ENCODE results near the gene PPP1R14D. TPM values are rescaled to one million over a fixed set of nuclear protein-coding genes. Genes with fewer than 3 reads are reported as not detected.

Gene PPP1R14D
- total RNA-seq, 1 experiment from 2014 or later: 0.33 TPM

DNA sequence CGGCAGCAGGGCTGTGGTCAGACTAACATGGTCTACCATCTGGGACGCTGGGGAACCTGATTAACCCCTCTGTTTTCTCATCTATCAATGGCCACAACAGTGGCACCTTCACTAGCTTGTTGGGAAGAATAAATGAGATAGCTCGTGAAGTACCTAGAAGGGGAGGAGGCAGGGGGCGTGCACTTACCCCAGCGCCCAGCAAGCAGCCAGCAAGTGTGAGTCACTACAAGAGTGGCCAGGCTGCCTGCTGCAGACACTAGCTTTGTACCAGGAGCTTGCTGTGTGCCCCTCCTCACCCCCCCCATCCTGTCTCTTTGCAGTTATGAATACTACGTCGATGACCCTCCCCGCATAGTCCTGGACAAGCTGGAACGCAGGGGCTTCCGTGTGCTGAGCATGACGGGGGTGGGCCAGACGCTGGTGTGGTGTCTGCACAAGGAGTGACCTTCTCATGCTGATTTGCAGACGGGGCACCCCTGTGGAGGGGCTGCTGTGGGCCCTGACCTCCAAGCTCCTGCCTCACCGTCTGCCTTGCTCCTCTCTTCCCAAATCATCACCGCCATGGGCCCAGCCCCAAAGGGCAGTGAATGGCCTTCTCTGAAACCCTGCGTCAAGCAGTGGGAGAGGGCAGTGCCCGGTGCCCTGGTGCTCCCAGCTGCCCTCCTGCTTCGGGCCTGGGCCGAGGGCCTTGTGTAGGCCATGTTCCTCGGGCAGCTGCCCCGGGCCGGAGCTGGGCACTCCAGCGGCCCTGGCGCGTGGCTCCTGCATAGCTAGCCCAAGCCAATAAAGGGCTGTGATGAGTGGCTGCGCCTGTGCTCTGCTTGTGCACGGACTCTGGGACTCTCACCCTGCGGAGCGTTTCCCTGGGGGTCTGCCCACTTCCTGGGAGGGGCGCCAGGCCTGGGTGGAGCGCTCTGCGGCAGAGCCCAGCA is 61.3 kb downstream of the PPP1R14D start:
- H3K4me1 ChIP-seq (ENCODE audit: insufficient read depth, low read length): peaks cover 57% of the 10 kb centered on the region
- ChIA-PET CTCF (interaction anchor here (0.7 to 1.1 kb wide), 3 partner anchors 9 to 21 kb away, joined by 3 to 4 read pairs (median 3); no protein-coding TSS in a partner anchor), POLR2A (ENCODE audit: unreplicated experiment) (interaction anchor here (0.6 kb wide), 1 partner anchor 29 kb away, joined by 3 read pairs; no protein-coding TSS in a partner anchor)
- no peaks in the 10 kb centered on the region for H3F3A ChIP-seq (ENCODE audit: low read length, unreplicated experiment)
- H3K4me2 ChIP-seq (ENCODE audit: low read length): no peak overlapping the region
- TF ChIP-seq EZH2 (IDR thresholded peaks at IDR 0.05; ENCODE audit: low read length, unreplicated experiment): no peak
- TF ChIP-seq EZH2phosphoT487 (IDR thresholded peaks at IDR 0.05; ENCODE audit: borderline replicate concordance, low read length): no peak
- TF ChIP-seq, protein P1, sequence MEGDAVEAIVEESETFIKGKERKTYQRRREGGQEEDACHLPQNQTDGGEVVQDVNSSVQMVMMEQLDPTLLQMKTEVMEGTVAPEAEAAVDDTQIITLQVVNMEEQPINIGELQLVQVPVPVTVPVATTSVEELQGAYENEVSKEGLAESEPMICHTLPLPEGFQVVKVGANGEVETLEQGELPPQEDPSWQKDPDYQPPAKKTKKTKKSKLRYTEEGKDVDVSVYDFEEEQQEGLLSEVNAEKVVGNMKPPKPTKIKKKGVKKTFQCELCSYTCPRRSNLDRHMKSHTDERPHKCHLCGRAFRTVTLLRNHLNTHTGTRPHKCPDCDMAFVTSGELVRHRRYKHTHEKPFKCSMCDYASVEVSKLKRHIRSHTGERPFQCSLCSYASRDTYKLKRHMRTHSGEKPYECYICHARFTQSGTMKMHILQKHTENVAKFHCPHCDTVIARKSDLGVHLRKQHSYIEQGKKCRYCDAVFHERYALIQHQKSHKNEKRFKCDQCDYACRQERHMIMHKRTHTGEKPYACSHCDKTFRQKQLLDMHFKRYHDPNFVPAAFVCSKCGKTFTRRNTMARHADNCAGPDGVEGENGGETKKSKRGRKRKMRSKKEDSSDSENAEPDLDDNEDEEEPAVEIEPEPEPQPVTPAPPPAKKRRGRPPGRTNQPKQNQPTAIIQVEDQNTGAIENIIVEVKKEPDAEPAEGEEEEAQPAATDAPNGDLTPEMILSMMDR (conservative IDR thresholded peaks at IDR 0.05; ENCODE audit: low read depth, low read length): no peak
- no peak overlapping the region for H2AFZ ChIP-seq (ENCODE audit: low read length)
- ATAC-seq: no peak
- no peaks in the 10 kb centered on the region for H3K9me3 ChIP-seq (ENCODE audit: low read length)
- H3K9me2 ChIP-seq (replicated peaks; ENCODE audit: low read length): no peaks in the 10 kb centered on the region
- intact Hi-C loops (cut with micrococcal nuclease): no loop called here
- no TSS peak for BruUV-seq (replicated peaks)
- peak; percentile 54 for DNase-seq
- H3K36me3 ChIP-seq (ENCODE audit: low read depth, low read length): no peaks in the 10 kb centered on the region
- H3K9ac ChIP-seq (ENCODE audit: low read length): no peak overlapping the region
- no peak overlapping the region for H3K4me3 ChIP-seq (ENCODE audit: low read length)
- no peaks in the 10 kb centered on the region for H4K20me1 ChIP-seq (ENCODE audit: low read length)
- no peaks in the 10 kb centered on the region for H3K79me2 ChIP-seq (ENCODE audit: low read length)
- no peaks in the 10 kb centered on the region for H3K27me3 ChIP-seq (ENCODE audit: low read length)
- no peak overlapping the region for H3K27ac ChIP-seq (ENCODE audit: low read length)

DNA sequence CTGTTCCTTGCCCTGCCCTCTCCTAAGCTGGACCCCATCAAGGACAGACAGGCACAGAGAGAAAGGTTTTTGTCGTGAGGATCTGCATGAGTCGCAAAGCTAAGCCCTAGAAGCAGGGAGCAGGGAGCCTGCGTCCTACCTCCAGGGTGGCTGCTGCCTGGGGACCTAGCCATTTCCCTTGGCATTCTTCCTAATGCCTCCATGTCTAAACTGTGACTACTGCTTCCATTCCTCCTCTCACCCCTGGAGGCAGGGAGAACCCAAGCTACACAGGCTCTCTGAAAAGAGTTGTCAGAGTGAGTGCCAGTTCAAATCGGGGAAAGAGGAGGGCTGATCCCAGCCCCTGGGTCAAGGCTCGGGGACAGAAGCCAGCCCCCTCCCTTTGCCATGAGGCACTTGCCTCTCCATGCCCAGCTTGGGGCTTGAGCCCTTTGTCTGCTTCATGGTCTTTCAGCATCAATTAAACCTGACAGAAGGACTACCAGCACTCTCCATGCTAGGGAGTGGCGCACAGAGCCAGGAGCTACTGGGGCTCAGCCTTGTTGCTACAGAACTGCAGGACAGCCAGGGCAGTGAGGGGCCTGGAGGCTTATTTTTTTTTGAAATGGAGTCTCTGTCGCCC is 62.2 kb downstream of the PPP1R14D start:
- H3K9ac ChIP-seq (ENCODE audit: low read length): no peak overlapping the region
- ChIA-PET CTCF (interaction anchor here (1.0 to 1.1 kb wide), 2 partner anchors 19 to 20 kb away, joined by 3 read pairs; no protein-coding TSS in a partner anchor), POLR2A (ENCODE audit: unreplicated experiment) (interaction anchor here (0.6 kb wide), 1 partner anchor 30 kb away, joined by 3 read pairs; no protein-coding TSS in a partner anchor)
- no peak for TF ChIP-seq EZH2phosphoT487 (IDR thresholded peaks at IDR 0.05; ENCODE audit: borderline replicate concordance, low read length)
- TF ChIP-seq, protein P1 (conservative IDR thresholded peaks at IDR 0.05; ENCODE audit: low read depth, low read length): no peak
- TF ChIP-seq EZH2 (IDR thresholded peaks at IDR 0.05; ENCODE audit: low read length, unreplicated experiment): no peak
- no peak overlapping the region for H2AFZ ChIP-seq (ENCODE audit: low read length)
- no peak overlapping the region for H3K27ac ChIP-seq (ENCODE audit: low read length)
- ATAC-seq (no peak), DNase-seq (no peak)
- H3K4me2 ChIP-seq (ENCODE audit: low read length): no peak overlapping the region
- peaks cover 57% of the 10 kb centered on the region for H3K4me1 ChIP-seq (ENCODE audit: insufficient read depth, low read length)
- H3K9me2 ChIP-seq (replicated peaks; ENCODE audit: low read length): no peaks in the 10 kb centered on the region
- H3K4me3 ChIP-seq (ENCODE audit: low read length): no peak overlapping the region
- H3F3A ChIP-seq (ENCODE audit: low read length, unreplicated experiment): no peaks in the 10 kb centered on the region
- H3K79me2 ChIP-seq (ENCODE audit: low read length): no peaks in the 10 kb centered on the region
- no peaks in the 10 kb centered on the region for H3K27me3 ChIP-seq (ENCODE audit: low read length)
- no peaks in the 10 kb centered on the region for H3K36me3 ChIP-seq (ENCODE audit: low read depth, low read length)
- H4K20me1 ChIP-seq (ENCODE audit: low read length): no peaks in the 10 kb centered on the region
- no TSS peak for BruUV-seq (replicated peaks)
- intact Hi-C loops (cut with micrococcal nuclease): no loop called here
- H3K9me3 ChIP-seq (ENCODE audit: low read length): no peaks in the 10 kb centered on the region

Other genes with a start within 250 kb of the PPP1R14D start
- gene KNL1, start 234.5 kb downstream of the PPP1R14D start, total RNA-seq (2014; rRNA removed): 33.5 and 33.8 TPM in 2 replicates
- 17.3 and 21.9 TPM in 2 replicates for gene RAD51, start 133.5 kb downstream of the PPP1R14D start, total RNA-seq (2014; rRNA removed)
- gene RMDN3, start 73.5 kb downstream of the PPP1R14D start, total RNA-seq (2014; rRNA removed): 21.4 and 34.0 TPM in 2 replicates
- gene GCHFR, start 64.6 kb downstream of the PPP1R14D start, total RNA-seq (2014; rRNA removed): 58.9 and 65.8 TPM in 2 replicates
- 0.63 and 1.5 TPM in 2 replicates for gene C15orf62, start 58.7 kb downstream of the PPP1R14D start, total RNA-seq (2014; rRNA removed)
- 32.3 and 39.6 TPM in 2 replicates for gene ZFYVE19, start 21.6 kb downstream of the PPP1R14D start, total RNA-seq (2014; rRNA removed)
- 51.2 and 53.3 TPM in 2 replicates for gene DNAJC17, start 21.2 kb downstream of the PPP1R14D start, total RNA-seq (2014; rRNA removed)
- 177 and 244 TPM in 2 replicates for gene SPINT1, start 15.3 kb upstream of the PPP1R14D start, total RNA-seq (2014; rRNA removed)
- 39.5 and 52.2 TPM in 2 replicates for gene RHOV, start 45.5 kb upstream of the PPP1R14D start, total RNA-seq (2014; rRNA removed)
- gene VPS18, start 65.7 kb upstream of the PPP1R14D start, total RNA-seq (2014; rRNA removed): 37.6 and 39.5 TPM in 2 replicates
- 2.2 and 2.9 TPM in 2 replicates for gene DLL4, start 100.6 kb upstream of the PPP1R14D start, total RNA-seq (2014; rRNA removed)
- 6.2 and 13.3 TPM in 2 replicates for gene CHAC1, start 124.8 kb upstream of the PPP1R14D start, total RNA-seq (2014; rRNA removed)